ENCODE measurements around the gene TEDDM1.
"Not testable (repeated sequence)": the region's sequence is repeated elsewhere in the genome, so short reads cannot be mapped to it uniquely, and the experiment has no call there.

TEDDM1 gene, protein sequence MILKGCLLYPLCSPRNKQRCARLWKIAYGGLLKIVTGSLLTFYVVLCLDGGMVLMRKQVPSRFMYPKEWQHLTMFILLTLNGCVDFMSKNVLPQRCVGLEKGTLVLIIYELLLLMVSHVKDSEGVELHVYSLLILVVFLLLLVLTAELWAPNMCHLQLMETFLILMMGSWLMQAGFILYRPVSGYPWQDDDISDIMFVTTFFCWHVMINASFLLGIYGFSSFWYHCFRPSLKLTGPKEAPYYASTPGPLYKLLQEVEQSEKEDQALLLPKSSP

DNA sequence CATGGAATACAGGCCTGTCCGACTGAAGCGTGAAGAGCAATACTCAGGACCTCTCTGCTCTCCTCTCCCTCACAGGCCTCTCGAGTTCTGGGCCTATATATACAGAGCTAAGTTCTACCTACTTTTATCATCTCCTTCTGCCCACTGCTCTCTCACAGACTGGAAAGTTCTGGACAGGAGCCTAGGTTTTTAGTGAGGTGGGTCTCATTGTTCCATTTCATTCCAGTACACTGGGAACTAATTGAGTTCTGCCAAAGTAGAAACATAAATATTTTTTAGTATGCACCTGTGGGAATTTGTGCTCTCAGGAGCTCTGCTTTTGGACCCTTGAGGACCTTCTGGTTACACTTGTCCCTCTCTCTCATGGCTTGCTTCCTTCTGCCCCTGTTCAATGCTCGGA lies at the start of gene TEDDM1:
TEDDM1 (minus strand) TSS at position 101 of the 400 bp plus-strand sequence. CDS start 182 bp downstream, outside the sequence.
- H3K36me3 ChIP-seq: no peaks in the 10 kb centered on the region
- TF ChIP-seq, protein P1, sequence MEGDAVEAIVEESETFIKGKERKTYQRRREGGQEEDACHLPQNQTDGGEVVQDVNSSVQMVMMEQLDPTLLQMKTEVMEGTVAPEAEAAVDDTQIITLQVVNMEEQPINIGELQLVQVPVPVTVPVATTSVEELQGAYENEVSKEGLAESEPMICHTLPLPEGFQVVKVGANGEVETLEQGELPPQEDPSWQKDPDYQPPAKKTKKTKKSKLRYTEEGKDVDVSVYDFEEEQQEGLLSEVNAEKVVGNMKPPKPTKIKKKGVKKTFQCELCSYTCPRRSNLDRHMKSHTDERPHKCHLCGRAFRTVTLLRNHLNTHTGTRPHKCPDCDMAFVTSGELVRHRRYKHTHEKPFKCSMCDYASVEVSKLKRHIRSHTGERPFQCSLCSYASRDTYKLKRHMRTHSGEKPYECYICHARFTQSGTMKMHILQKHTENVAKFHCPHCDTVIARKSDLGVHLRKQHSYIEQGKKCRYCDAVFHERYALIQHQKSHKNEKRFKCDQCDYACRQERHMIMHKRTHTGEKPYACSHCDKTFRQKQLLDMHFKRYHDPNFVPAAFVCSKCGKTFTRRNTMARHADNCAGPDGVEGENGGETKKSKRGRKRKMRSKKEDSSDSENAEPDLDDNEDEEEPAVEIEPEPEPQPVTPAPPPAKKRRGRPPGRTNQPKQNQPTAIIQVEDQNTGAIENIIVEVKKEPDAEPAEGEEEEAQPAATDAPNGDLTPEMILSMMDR (IDR thresholded peaks at IDR 0.05): no peak
- H3K9me3 ChIP-seq: peaks cover 0 to 2% (median 0%) of the 10 kb centered on the region in 3 donors
- DNase-seq: no peak
- intact Hi-C loops (cut with DNase I; ENCODE audit: low total_unique reads): no loop called here
- peaks cover 0 to 6% of the 10 kb centered on the region in 2 donors for H3K27me3 ChIP-seq
- H3K4me3 ChIP-seq: no peak within 1 kb of the TSS
- no peak within 1 kb of the TSS for H3K27ac ChIP-seq
- peaks cover 0 to 16% (median 12%) of the 10 kb centered on the region in 4 donors for H3K4me1 ChIP-seq

DNA sequence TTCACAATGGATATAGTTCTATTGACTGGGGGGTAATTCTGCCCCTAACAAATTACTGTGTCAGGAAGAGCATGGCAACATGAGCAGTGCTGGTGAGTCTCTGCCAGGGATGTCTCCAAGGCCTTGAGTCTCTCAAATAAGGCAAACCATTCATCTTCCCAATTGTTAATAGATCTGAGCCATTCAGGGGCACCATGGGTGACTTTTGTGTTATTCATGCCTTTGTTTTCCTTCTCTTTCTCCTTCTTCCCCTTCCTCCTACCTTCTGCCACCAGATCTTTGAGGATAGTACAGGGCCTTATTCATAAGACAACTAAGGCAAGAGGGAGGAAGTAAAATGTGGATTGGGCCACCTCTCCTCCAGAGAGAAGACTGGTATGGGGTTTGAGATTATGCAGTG lies 49.6 kb upstream of the TEDDM1 start, which contains the start of gene RGSL1:
RGSL1 (plus strand) TSS at position 60 of the 400 bp plus-strand sequence; CDS start at position 80, 20 bp downstream.
- intact Hi-C loops (cut with DNase I; ENCODE audit: low total_unique reads): no loop called here
- no peak within 1 kb of the TSS for H3K27ac ChIP-seq
- no peak for DNase-seq
- H3K36me3 ChIP-seq: no peaks in the 10 kb centered on the region
- H3K4me3 ChIP-seq: no peak within 1 kb of the TSS
- no peaks in the 10 kb centered on the region for H3K4me1 ChIP-seq
- H3K27me3 ChIP-seq: peaks cover 0 to 3% of the 10 kb centered on the region in 2 donors
- TF ChIP-seq, protein P1 (IDR thresholded peaks at IDR 0.05): no peak
- H3K9me3 ChIP-seq: no peaks in the 10 kb centered on the region

DNA sequence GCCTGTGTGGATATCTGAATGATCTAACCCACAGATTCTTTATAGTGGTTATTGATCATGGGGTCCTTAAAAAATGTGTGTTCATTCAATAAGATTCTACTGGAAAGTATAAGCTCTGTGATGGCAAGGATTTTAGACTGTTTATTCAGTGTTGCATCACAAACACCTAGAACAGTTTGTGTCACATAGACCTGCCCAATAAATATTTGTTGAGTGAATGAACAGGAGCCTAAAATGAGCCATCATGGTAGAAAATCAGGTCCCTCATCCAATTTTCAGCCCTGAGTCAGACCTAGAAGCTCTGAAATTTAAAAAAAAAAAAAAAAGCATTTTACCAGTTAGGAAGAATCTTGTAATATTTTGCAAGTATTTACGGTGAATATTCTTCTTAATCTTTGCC lies 47.2 kb upstream of the TEDDM1 start:
- Histone ChIP-seq H3K27me3 (peaks cover 0 to 11% of the 10 kb centered on the region in 2 donors), H3K9me3 (no peaks in the 10 kb centered on the region), H3K4me1 (no peaks in the 10 kb centered on the region), H3K36me3 (no peaks in the 10 kb centered on the region), H3K27ac (no peak overlapping the region), H3K4me3 (no peak overlapping the region)
- intact Hi-C loops (cut with DNase I; ENCODE audit: low total_unique reads): no loop called here
- no peak for DNase-seq
- TF ChIP-seq, protein P1 (IDR thresholded peaks at IDR 0.05): no peak

DNA sequence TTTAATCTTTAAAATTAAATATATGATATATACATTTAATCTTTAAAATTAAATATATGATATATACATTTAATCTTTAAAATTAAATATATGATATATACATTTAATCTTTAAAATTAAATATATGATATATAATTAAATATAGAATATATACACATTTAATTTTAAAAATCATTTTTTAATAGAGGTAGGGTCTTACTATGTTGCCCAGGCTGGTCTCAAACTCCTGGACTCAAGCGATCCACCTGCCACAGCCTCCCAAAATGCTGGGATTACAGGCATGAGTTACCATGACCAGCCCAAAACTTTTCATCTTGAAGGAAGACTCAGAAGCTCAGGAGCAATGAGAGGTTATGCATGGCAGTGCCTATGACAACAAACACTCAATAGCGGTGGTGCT lies 46.7 kb upstream of the TEDDM1 start:
- H3K36me3 ChIP-seq; H3K9me3 ChIP-seq; H3K27ac ChIP-seq; H3K4me3 ChIP-seq; H3K4me1 ChIP-seq; DNase-seq; intact Hi-C loops (cut with DNase I; ENCODE audit: low total_unique reads): not testable (repeated sequence)
- peaks cover 0 to 11% of the 10 kb centered on the region in 2 donors for H3K27me3 ChIP-seq

DNA sequence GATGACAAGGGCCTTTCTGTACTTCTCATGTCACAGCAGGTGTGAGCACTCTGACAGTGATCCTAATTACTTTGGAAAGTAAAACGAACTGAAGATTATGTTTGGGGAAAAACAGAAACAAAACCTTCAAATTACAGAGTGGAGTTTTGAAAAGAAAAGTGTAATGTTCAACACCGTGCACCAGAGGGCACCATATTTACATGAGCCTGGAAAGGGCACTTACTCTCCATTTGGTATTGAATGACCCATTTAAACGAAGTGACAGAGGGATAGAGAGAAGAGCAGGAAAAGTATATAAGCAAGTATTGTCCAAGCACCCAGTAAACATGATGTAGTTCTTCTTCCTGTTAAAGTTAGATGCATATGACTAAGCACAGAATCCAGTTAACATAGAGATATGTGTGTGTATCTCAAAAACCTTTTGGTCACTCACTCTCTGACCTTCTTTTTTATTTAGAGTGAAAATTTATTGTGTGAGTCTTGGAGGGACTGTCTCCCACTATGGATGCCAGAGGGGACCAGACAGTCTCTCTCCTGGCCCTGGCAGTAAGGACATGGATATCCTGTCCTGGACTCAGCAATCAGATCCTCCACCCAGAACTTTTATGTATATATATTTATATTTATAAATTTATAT lies 45.7 kb upstream of the TEDDM1 start:
- no peaks in the 10 kb centered on the region for H3K4me1 ChIP-seq
- H3K4me3 ChIP-seq: no peak overlapping the region
- intact Hi-C loops (cut with DNase I; ENCODE audit: low total_unique reads): no loop called here
- no peaks in the 10 kb centered on the region for H3K9me3 ChIP-seq
- no peak overlapping the region for H3K27ac ChIP-seq
- DNase-seq: no peak
- TF ChIP-seq, protein P1 (IDR thresholded peaks at IDR 0.05): peak; percentile 39 to 46
- H3K27me3 ChIP-seq: peaks cover 0 to 11% of the 10 kb centered on the region in 2 donors
- no peaks in the 10 kb centered on the region for H3K36me3 ChIP-seq

DNA sequence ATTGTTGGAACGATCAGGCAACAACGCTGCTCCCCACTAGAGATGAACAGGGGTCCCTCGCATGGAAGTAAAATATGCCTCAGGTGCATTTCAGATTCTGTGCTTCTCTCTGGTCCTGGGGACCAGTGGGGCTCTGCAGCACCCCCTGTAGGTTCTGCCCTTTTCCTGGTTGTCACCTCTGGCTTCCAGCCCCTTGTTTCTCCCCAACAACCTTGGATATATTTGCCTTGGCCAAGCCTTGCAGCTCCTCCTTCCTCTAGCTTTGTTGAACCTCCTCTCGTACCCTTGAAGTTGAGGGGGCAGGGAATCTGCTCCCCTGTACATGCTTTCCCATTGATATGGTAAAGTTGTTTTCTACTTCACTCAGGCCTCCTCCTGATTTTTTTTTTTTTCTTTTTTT lies 44.0 kb upstream of the TEDDM1 start:
- Histone ChIP-seq H3K36me3 (no peaks in the 10 kb centered on the region), H3K9me3 (no peaks in the 10 kb centered on the region), H3K27me3 (peaks cover 0 to 11% of the 10 kb centered on the region in 2 donors), H3K4me3 (no peak overlapping the region), H3K27ac (no peak overlapping the region), H3K4me1 (no peaks in the 10 kb centered on the region)
- TF ChIP-seq, protein P1 (IDR thresholded peaks at IDR 0.05): no peak
- DNase-seq: no peak
- intact Hi-C loops (cut with DNase I; ENCODE audit: low total_unique reads): no loop called here
